ENCODE results near the gene DCP1A.

DNA sequence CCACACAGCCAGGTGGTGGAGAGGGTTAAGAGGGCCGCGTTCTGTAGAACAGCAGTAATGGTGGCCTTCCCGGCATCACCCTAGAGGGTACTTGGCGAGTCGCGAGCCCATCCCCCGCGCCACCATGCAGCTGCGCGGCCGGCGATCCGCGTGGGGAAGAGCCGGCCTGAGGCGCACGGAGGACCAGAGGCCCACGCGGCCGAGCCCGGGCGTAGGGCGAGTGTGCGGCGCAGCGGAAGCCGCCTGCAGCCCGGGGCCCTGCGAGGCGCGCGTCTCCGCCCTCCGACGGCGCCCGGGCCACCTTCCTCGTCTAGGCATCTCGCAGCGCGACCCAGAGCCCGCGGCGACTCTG lies 91.9 kb downstream of the DCP1A start:
- TF ChIP-seq POLR2A (conservative IDR thresholded peaks at IDR 0.05) (no peak; the same call in 1 of the 2 replicates), FOXP1 (CRISPR knock-in tag; IDR thresholded peaks at IDR 0.05) (no peak), CTCF (IDR thresholded peaks at IDR 0.05 in 2 of 3, conservative IDR thresholded peaks at IDR 0.05 in 1 of 3; ENCODE audit: insufficient read depth in 2 of 3, low read depth in 1 of 3, low read length in 3 of 3) (no peak), IRF2 (CRISPR knock-in tag; IDR thresholded peaks at IDR 0.05) (no peak), RAD21 (CRISPR knock-in tag; conservative IDR thresholded peaks at IDR 0.05 in 1 of 2, IDR thresholded peaks at IDR 0.05 in 1 of 2) (no peak), YY1 (IDR thresholded peaks at IDR 0.05; ENCODE audit: borderline replicate concordance in 1 of 3, control insufficient read depth in 1 of 3, extremely low read depth in 1 of 3, insufficient read depth in 3 of 3, insufficient read length in 1 of 3, insufficient replicate concordance in 2 of 3, low read depth in 1 of 3, low read length in 2 of 3) (no peak), EP300 (IDR thresholded peaks at IDR 0.05; ENCODE audit: low read length) (no peak), ZNF175 (CRISPR knock-in tag; IDR thresholded peaks at IDR 0.05; ENCODE audit: low read depth) (no peak), ESRRA (IDR thresholded peaks at IDR 0.05; ENCODE audit: borderline replicate concordance, low read depth) (no peak), SMC3 (conservative IDR thresholded peaks at IDR 0.05; ENCODE audit: insufficient read depth, low read depth, low read length) (no peak), ELF4 (CRISPR knock-in tag; IDR thresholded peaks at IDR 0.05) (no peak)
- TF ChIP-seq, protein P1, sequence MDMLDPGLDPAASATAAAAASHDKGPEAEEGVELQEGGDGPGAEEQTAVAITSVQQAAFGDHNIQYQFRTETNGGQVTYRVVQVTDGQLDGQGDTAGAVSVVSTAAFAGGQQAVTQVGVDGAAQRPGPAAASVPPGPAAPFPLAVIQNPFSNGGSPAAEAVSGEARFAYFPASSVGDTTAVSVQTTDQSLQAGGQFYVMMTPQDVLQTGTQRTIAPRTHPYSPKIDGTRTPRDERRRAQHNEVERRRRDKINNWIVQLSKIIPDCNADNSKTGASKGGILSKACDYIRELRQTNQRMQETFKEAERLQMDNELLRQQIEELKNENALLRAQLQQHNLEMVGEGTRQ (CRISPR knock-in tag; IDR thresholded peaks at IDR 0.05) = no peak

All from K562 (cell line).